Activated gamma-delta T cell (primary cell): Measurements from ENCODE around the gene KATNB1.
"Not testable (repeated sequence)": the region's sequence is repeated elsewhere in the genome, so short reads cannot be mapped to it uniquely, and the experiment has no call there.

Source experiments
- DNase-seq: peaks from one replicate; lab custom pipeline; 2025; lab: John Stamatoyannopoulos, UW

KATNB1 gene

DNA sequence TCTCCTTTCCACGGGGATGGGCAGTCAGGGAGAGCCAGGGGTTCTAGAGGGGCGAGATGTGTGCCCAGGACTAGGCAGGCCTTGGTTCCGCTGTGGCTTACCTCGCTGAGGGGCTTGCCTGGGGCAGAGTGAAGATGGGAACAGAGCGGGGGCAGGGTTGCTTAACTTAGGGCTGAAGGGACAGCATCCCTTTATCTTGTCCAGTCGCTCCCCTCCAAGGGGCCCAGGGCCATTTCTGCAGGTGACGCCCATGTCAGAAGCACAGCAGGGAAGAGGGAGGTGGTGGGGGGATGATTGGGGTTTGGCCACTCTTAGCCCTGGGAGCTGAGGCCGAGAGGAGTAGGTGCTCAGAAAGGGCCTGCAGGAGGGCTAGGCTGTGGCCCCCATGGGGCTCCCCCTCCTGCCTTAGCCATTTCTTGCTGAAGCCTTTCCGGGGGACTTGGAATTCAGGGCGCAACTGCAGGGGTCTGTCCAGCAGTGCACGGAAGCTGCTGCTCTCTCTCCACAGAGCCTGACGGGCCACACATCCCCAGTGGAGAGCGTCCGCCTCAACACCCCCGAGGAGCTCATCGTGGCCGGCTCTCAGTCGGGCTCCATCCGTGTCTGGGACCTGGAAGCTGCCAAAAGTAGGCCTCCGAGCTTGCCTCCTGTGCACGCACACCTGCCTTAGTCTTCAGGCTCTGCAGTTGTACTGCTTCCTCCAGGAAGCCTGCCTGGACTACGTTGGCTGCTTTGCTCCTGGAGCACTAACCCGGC lies 8.5 kb downstream of the KATNB1 start:
- DNase-seq = no peak

DNA sequence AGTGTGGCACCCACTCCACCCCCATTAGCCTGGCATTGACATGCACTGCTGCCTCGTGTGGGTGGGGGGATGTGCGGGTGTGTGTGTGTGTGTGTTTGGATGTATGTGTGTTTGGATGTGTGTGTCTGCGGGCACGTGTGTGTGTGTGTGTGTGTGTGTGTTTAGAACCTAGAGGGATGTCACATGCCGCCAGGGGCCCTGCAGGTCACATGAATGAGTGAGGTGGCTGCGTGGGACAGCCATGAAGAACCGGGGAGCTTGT lies 9.0 kb downstream of the KATNB1 start:
- no peak for DNase-seq

DNA sequence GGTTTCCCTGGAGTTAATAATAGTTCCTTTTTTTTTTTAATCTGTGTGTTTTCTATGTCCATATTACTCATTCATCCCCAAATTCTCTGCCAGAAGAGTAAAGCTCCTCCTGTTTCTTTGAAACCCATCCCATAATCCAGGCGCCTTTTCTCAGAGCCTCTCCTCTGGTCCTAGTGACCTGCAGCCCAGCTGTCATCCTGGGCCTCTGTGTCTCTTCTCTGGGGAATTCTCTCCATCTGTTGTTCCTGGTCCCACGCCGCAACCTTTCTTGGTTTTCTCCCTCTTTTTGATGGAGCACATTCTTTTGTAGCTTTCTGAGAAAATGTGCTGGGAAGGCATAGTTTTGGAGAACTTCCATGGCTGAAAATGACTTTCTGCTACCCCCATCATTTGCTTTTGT lies 10.2 kb downstream of the KATNB1 start:
- no peak for DNase-seq

DNA sequence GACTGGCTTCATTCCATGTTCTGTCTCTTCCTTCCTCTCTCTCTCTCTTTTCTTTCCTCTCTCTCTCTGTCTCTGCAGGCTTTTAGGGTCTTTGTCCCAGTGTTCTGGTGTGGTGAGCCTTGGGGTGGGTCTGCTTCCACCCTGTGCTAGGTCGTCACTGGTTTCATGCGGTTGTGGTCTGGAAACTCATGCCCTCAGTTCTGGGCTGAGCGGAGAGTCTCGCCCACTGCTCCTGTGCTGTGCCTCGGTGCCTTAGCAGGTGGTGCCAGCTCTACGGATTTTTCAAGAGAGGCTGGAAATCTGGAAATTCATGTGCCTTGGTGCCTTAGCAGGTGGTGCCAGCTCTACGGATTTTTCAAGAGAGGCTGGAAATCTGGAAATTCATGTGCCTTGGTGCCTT lies 10.7 kb downstream of the KATNB1 start:
- DNase-seq = not testable (repeated sequence)

DNA sequence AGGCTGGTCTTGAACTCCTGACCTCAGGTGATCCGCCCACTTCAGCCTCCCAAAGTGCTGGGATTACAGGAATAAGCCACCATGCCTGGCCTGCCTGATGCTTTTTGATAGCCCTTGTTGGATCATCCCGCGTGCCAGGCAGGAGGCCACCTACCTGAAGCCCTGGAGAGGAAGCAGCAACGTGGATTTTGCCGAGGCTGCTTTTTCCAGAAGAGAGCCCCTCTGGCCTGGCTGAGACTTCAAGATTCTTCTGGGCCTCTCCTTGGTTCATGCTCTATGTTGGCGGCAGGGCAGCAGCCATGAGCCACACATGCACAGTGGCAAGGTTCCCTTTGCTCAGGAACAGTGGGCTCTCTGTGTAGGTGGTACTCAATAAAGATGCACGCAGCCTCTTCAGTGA lies 11.5 kb downstream of the KATNB1 start:
- DNase-seq = no peak

DNA sequence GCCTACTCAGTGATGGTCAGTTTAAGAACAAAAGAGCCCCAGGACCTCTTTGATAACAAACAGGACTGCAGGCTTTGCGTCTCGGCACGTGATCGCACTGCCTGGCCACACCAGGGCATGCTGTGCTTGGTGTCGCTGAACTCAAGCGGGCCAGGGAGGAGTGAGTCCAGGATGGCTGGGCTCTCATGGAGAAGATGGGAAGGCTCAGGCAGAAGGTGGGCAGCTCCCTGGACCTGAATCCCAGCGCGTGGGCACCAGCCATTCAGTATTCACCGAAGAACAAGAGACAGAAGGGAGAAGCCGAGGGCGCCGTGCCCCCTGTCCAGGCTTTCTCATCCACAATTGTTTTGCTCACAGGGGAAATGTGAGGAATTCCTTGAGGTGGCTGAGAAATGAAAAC lies 11.9 kb downstream of the KATNB1 start:
- no peak for DNase-seq

DNA sequence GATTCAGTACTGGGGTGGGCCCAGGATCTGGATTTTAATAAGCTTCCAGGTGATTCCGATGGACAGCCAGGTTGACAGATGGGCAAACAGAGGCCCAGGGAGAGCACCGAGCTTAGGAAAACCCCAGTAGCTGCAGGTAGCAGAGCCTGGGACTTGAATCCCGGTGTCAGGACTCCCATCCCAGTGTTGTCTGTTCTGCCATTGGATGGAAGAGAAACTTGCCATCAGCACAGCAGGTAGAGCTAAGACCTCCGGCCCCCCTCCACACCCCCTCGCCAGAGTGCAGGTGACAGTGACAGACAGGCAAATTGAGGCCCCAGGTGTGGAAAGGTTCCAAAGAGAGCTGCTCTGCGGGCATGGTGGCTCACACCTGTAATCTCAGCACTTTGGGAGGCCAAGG lies 12.4 kb downstream of the KATNB1 start:
- DNase-seq = no peak

DNA sequence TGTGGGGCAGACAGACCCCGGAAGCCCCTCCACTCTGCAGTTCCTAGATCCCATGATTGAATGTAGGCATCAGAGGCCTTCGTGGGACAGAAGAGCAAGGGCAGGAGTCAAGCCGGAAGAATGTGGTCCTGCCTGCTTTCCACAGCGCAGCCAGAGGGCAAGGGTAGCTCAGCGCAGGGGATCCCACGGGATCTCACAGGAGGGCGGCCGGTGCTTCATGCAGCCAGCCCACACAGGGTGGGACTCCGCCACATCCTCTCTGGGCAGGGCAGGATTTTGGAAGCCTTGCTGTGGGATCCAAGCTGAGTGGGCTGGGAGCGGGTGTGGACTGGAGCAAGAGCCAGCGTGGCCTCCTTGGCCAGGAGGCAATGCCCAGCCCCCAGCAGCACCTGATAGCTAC lies 13.0 kb downstream of the KATNB1 start:
- DNase-seq = no peak

DNA sequence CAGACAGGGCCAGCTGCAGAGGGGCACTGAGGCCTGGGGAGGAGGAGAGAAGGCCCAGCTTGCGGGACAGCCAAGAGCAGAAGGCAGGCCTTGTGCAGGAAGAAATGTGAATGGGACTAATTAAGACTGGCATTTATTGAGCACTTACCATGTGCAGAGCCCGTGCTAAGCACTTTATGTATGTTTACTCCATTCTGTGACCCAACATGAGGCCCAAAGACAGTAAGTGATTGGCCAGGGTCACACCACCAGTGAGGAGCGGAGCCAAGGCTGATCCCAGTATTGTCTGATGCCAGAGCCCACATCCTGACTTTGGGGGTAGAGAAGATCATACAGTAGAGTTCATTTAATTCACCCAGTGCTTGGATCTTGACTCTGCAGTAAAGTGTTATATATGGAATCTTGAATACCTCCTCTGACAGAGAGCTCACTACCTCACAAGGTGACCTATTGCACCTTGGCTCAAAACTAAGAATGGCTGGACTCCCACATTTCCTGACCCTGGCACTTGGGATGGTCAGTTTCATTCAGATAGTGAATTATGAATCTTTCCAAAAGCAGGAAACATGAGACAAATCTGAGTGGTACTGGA lies 13.6 kb downstream of the KATNB1 start:
- no peak for DNase-seq

DNA sequence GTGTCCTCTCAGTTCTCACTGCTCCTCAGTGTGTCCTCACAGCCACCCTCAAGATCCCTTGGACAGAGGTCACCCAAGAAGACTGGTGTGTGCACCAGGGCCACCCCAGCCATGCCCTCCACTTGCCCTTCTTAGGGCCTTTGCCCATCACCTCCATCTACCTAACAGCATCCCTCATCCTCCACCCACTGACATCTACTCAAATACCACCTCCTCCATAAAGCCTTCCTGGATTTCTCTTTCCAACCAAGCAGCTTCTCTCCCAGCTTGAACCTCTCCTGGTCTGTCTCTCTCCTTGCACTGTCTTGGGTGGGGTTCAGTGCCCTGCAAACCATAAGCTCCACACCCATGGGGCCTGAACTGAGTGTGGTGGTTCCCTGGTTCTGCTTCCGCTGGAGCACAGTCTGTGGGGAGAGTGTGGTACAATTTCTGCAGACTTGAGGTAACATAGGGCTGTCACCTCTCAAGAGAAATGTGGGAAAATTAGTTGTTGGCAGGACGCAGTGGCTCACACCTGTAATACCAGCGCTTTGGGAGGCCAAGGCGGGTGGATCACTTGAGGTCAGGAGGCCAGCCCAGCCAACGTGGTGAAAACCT lies 14.4 kb downstream of the KATNB1 start:
- DNase-seq = no peak

DNA sequence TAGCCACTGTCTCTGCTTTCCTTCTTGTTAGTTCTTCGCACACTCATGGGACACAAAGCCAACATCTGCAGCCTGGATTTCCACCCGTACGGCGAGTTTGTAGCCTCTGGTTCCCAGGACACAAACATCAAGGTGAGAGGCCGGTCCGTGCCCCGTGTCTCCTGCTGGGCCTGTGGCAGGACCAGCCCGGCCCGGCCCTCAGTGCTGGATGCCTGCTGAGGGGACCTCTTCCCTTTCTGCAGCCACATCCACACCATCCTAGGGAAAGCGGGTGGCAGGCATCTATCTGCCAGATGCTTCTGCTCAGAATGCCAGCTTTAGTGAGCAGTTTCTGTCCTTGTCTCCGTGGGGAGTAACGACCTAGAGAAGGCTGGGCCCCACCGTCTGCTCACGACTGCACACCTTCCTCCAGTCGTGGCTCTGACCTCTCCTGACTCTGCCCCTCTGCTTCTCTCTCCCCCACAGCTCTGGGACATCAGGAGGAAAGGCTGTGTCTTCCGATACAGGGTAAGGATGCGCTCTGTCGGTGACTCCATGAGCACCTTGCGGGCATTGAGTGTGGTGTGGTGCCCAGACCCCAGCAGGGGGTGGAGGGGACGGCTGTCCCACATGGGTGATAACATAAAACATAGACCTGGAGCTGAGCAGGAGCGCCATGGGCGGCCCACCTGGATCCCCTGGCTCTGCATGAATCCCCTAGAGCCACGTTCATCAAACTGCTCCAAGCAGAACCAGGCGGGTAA lies 15.4 kb downstream of the KATNB1 start:
- no peak for DNase-seq

DNA sequence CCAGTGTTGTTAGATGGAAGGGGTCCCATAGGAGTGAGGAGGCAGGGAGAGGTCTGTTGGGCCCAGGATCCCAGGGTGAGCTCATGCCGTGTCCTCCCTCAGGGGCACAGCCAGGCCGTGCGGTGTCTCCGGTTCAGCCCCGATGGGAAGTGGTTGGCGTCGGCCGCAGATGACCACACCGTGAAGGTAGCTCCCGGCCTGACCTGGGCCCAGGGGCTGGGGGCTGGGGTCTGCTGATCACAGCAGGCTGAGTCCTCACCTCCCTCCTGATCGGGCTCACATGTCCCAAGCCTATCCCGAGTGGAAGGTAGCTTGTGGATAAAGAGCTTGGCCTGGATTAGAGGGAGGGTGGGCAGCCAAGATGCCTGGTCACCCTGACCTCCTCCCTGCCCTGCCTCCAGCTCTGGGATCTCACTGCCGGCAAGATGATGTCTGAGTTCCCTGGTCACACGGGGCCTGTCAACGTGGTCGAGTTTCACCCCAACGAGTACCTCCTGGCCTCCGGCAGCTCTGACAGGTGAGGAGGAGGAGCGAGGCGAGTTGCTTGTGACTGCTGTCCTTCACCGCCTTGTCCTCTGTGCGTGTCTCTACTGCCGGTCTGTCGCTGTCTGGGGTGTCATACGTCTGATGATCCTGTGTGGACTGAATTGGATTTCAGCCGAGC lies 16.1 kb downstream of the KATNB1 start:
- no peak for DNase-seq

DNA sequence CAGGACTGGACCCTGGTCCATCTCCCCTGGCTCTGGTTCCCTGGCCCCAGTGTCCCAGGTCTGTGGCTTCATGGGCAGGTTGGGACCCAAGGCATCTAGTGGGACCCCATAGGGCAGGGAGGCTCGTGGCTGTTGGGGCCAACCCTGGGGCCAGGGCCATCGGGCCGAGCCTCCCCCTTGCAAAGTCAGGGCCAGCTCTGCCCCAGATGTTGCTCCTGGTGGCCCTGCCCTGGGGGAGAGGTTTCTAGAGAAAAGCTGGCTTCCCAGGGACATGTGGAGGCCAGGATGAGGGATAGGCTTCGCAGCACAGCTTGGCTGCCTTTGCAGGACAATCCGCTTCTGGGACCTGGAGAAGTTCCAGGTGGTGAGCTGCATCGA lies 16.6 kb downstream of the KATNB1 start:
- no peak for DNase-seq

DNA sequence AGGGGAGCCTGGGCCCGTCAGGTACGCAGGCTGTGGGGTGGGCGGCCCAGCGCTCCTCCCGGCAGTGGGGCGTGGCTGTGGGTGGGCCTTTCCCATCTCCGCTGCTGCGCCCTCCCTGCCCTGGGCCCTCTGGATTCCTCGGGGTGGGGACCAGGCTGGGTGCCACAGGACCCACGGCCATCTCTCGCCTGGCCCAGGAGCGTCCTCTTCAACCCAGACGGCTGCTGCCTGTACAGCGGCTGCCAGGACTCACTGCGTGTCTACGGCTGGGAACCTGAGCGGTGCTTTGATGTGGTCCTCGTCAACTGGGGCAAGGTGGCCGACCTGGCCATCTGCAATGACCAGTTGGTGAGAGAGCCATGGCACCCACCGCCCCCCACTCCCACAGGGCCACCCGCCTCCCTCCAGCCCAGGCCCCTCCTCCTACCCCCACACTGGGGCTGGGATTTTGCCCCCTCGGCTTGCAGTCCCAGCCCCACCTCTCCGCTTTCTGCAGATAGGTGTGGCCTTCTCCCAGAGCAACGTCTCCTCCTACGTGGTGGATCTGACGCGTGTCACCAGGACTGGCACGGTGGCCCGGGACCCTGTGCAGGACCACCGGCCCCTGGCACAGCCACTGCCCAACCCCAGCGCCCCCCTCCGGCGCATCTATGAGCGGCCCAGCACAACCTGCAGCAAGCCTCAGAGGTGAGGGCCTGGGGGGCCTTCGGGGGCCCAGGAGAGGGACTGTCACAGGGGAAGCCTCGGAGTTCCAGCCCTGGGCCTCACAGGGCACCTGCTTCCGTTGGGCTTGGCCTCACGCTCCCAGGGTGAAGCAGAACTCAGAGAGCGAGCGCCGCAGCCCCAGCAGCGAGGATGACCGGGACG lies 17.2 kb downstream of the KATNB1 start:
- DNase-seq = no peak

DNA sequence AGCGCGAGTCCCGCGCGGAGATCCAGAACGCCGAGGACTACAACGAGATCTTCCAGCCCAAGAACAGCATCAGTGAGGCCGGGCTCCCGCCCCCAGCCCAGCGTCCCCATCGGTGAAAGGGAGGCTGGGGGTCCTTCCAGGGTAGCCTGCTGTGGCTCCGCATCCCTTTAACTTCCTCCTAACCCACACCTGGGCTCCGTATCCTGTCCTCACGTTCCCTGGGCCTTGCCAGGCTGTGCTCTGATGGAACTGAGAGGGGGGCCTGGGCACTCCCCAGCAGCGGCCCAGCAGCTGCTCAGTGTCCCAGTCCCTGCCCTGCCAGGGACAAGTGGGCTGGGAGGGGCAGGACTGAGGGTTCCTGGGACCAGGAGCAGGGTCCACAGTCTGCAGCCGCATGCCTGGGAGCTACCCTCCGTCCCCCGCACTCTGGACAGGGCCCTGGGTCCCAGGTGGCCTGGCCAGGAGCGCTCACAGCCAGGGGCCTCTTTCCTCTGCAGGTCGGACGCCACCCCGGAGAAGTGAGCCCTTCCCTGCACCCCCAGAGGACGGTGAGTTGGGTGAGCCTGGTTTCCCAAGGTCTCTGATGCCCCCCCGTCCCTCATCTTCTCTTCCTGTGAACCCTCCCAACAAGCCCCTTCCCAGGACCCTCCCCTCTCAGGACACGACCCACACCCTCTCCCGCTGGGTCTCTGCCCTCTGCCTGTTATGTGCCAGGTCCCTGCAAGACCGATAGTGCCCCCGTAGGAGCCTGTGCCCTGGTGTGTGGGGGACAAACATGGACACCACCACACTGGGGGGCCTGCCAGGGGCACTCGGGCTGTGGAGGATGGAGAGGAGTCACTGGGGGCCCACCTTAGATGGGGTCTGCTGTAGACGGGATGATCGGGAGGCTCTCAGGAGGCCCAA lies 18.1 kb downstream of the KATNB1 start:
- no peak for DNase-seq

DNA sequence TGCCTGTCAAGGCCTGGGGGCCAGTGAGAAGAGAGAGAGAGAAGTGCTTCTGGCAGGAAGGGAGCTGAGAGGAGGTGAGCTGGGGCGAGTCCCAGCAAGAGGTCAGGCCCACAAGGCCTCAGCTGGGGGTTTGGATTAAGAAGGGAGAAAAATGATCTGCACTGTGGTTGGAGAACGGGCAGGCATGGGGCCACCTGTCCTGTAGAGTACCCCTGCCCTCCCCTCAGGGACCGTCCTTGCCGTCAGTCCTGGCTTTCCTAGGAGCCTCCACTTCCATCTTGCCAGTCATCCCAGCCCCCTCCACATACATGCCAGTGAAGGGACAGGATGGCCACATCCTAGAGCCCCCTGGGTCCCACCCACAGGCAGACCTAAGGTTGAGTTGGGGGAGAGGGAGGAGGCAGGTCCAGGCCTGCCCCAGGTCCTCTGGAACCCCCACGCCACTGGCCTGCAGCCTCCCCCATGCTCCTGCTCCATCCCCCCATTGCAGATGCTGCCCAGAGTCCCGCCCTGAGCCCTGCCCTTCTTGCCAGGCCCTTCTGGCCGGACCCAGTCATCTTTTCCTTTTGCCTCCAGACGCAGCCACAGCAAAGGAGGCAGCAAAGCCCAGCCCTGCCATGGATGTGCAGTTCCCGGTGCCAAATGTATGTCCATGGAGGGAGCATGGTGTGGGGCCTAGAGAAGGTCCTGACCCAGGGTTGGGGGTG lies 18.9 kb downstream of the KATNB1 start:
- no peak for DNase-seq

DNA sequence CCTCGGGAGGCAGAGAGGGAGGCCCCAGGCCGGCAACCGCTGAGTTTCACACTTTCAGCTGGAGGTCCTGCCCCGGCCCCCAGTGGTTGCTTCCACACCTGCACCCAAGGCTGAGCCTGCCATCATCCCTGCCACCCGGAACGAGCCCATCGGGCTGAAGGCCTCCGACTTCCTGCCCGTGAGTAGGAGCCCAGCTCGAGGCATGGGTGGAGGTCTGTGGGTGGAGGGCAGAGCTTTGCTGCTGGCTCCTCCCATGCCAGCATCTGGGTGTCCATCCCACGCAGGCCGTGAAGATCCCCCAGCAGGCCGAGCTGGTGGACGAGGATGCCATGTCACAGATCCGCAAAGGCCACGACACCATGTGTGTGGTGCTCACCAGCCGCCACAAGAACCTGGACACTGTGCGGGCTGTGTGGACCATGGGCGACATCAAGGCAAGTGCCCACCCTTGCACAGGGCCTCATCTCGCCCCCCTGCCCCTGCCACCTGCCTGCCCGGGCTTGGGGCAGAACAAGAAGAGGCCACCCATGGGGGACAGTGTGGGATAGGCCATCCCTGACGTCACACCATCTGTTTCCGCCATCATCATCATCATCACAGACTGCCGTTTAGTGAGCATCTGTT lies 19.6 kb downstream of the KATNB1 start:
- DNase-seq = no peak

DNA sequence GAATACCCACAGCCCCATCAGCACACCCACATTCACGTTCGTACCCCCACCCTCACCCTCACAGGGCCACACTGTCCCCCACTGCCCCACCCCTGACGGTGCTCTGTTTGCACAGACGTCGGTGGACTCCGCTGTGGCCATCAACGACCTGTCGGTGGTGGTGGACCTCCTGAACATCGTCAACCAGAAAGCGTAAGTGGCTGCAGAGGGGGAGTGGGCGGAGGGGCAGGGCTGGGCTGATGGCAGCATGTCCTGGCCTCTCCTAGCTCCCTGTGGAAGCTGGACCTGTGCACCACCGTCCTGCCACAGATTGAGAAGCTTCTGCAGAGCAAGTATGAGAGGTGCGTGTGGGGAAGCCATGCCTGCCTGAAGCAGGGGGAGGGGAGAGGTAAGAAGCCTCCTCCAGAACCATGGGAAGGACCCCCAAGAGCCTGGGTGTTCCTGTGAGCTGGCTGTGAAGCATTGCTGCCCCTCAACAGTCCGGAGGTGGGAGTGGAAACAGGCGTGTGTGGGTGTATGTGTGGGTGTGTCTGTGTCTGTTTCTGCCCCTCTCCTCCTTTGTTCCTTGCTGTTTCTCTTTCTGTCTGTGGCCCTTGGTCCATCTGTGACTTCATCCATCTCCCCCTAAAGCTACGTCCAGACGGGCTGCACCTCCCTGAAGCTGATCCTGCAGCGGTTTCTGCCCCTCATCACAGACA lies 20.3 kb downstream of the KATNB1 start:
- DNase-seq = no peak
